Choroid plexus epithelial cell (primary cell): ENCODE results near the gene NACC2.

Experiments used
- DNase-seq: peaks from one replicate; pipeline ENCODE4 v3.0.0-alpha.2; 2010; ENCODE audit warnings: low read depth
- H3K4me3 ChIP-seq: 2 replicates; pipeline ENCODE4 v1.5.1; 2011; ENCODE audit warnings: low read depth, mild to moderate bottlenecking, control low read depth, low read length, moderate library complexity
- CTCF ChIP-seq: conservative IDR thresholded peaks from 2 replicates; pipeline ENCODE4 v1.5.1; 2011; ENCODE audit warnings: low read depth, mild to moderate bottlenecking, control low read depth, inconsistent platforms, low read length, moderate library complexity

Gene NACC2

GRCh38 chr9:136086951-136087740 lies 7.9 kb downstream of the NACC2 start:
- DNase-seq: no peak
- H3K4me3 ChIP-seq: no peak overlapping the region
- no peak for TF ChIP-seq CTCF

- no peak overlapping the region for H3K4me3 ChIP-seq
- DNase-seq: no peak
- no peak for TF ChIP-seq CTCF
Observed at GRCh38 chr9:136086213-136086881, 8.7 kb downstream of the NACC2 start.

GRCh38 chr9:136085815-136086212 lies 9.3 kb downstream of the NACC2 start:
- TF ChIP-seq CTCF: no peak
- no peak overlapping the region for H3K4me3 ChIP-seq
- no peak for DNase-seq

GRCh38 chr9:136084063-136084944 lies 10.8 kb downstream of the NACC2 start:
- no peak overlapping the region for H3K4me3 ChIP-seq
- TF ChIP-seq CTCF: no peak
- no peak for DNase-seq

GRCh38 chr9:136083558-136084062 lies 11.5 kb downstream of the NACC2 start:
- TF ChIP-seq CTCF: no peak
- no peak for DNase-seq
- H3K4me3 ChIP-seq: no peak overlapping the region

GRCh38 chr9:136082496-136083361 lies 12.4 kb downstream of the NACC2 start:
- no peak for DNase-seq
- TF ChIP-seq CTCF: no peak

More at GRCh38 chr9:136082496-136083361, 12.4 kb downstream of the NACC2 start:
- no peak overlapping the region for H3K4me3 ChIP-seq
